Measurements from ENCODE around the gene PRPF4.
"Not testable (repeated sequence)": the region's sequence is repeated elsewhere in the genome, so short reads cannot be mapped to it uniquely, and the experiment has no call there.

The PRPF4 gene

DNA sequence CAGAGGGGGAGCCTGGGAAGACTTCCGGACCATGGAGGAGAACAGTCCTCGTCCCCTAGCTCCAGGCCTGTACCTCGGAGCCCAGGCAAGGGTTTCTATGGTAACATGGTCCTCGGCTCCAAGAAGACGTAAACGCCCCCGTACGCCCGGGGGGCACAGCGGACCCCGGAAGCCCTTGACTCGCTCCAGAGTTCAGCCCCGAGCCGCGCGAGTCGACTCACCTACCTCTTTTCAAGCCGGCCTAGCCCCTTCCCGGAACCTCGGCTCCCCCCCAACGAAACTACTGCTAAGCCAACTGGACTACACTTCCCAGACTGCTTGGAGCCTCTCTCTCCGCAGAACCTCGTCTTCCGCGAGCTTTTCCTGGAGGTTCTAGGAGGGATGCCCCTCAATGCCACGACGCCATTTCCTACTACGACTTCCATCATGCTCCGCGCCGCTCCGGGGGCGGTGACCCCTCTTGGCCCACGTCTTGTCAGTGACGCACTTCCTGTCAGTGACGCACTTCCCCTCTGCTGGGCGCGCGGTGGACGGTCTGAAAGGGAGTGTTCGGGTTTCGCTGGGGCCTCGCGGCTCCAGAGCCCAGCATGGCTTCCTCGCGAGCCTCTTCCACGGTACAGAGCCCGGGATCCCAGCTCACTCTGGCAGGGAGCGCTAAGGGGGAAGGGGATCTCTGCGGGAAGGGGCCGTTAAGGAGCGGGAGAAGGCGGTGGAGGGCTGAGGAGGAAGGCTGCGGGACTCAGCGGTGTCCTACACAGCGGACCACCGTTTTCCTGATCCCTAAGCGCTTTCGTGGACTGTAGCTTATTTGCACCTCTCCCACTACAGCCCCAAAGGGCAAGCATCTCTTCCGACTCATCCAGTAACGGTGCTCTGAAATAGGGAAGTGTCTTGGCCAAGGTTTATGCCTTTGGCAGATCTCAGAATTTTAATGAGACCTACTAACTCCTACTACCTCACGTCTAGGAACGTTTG is at the start of gene PRPF4, which contains the start of gene CDC26:
Gene PRPF4 (plus strand): TSS at position 502 of the 975 bp plus-strand sequence. CDS start 86 bp downstream, at position 588.
Gene CDC26 (minus strand): TSS at position 416 of the 975 bp plus-strand sequence. CDS start 3,065 bp downstream, outside the sequence.
- DNase-seq (ENCODE audit: low read depth) = peak; percentile 96

DNA sequence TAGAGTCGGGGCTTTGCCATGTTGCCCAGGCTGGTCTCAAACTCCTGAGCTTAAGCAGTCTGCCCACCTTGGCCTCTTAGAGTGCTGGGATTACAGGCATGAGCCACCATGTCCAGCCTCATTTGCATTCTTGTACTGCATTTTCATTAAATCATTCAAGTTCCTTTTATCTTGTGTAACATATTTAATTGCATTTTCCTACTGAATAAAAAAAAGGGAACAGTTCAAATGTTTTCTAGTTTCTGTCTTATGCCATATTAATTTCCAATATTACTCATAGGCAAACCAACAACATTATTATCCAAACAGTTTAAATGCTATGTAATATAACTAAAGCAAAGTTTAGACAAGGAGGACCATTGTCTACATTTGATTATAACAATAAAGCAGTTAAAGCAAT is 48.0 kb upstream of the PRPF4 start:
- DNase-seq (ENCODE audit: low read depth) = no peak

- DNase-seq (ENCODE audit: low read depth) = no peak
Measured at GRCh38 chr9:113228130-113228665, 47.3 kb upstream of the PRPF4 start.

DNA sequence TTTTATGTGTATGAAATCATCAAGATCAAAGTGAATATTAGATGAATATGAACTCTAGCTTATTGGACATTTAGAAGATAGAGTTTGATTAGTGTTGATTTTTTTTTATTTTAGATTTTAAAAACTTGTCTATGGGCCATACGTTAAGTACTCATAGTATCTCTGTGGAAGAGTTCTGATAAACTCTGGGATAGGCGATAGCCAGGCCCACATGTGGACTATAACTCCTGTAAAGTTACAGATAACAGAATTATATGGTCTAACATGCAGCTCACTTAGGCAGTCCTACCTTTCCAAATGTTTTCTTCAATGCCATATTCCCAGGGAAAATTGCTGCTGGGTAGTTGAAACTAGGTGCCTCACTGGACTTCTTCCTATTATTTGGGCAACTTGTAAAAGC is 43.8 kb upstream of the PRPF4 start:
- DNase-seq (ENCODE audit: low read depth) = no peak

GRCh38 chr9:113235701-113236255 is 39.7 kb upstream of the PRPF4 start:
- DNase-seq (ENCODE audit: low read depth) = not testable (repeated sequence)

DNA sequence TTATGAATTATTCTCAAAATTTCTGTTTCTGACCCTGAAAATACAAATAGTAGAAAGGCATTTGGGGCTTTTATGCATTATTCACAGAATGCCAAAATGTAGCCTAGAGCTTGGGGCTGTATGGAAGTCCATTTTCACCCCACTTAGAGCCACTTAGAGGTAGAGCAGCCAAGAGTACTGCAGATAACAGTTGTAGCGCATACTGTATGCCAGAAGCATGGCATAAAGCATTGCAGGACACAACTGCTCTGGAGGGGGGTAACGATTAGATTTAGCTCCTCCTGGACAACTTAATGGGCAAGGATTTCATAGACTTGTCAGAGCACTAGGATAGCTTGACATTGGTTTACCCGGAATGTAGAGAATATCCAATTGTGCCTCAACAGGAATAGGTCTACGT is 38.4 kb upstream of the PRPF4 start:
- no peak for DNase-seq (ENCODE audit: low read depth)

DNA sequence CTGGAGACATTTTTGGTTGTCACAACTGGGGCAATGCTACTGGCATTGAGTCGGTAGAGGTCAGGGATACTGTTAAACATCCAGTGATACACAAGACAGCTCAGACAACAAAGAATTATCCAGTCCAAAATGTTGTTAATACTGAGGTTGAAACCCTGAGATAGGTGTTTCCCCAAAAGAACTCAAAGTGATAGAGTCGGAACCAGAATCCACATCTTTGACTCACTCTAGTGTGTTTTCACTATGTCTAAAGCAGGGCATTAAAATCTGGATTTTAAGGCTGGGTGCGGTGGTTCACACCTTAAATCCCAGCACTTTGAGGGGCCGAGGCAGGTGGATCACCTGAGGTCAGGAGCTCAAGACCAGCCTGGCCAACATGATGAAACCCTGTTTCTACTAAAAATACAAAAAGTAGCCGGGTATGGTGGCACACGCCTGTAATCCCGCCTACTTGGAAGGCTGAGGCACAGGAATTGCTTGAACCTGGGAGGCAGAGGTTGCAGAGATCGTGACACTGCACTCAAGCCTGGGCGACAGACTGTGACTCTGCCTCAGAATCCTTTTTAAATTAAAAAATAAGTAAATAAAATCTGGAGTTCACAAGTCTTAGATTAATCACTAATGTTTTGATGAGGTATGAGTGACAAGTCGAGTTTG is 37.1 kb upstream of the PRPF4 start:
- no peak for DNase-seq (ENCODE audit: low read depth)

GRCh38 chr9:113238859-113239232 is 36.6 kb upstream of the PRPF4 start:
- no peak for DNase-seq (ENCODE audit: low read depth)

- no peak for DNase-seq (ENCODE audit: low read depth)
Measured at GRCh38 chr9:113241161-113241560, 34.3 kb upstream of the PRPF4 start.

- DNase-seq (ENCODE audit: low read depth) = no peak
Measured at GRCh38 chr9:113244556-113244955, 30.9 kb upstream of the PRPF4 start.

- no peak for DNase-seq (ENCODE audit: low read depth)
Measured at GRCh38 chr9:113245894-113246293, 29.6 kb upstream of the PRPF4 start.

DNA sequence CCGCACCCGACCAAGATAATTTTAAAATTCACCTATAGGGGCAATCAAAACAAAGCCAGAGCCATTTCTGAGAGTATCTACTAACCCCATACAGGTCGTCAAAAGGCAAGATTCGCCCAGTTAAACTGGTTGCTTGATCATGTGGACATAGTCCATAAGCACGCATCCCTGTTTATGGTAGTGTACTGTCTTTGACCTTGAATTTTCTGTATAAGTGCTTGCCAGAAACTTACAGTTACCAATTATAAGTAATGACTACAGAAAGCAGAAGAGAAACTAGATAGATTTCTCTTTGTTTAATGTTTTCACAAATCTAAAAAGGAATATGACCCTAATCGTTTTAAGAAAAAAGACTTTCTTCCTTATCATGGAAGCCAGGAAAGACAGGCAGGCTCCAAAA is 28.5 kb upstream of the PRPF4 start:
- DNase-seq (ENCODE audit: low read depth) = no peak

DNA sequence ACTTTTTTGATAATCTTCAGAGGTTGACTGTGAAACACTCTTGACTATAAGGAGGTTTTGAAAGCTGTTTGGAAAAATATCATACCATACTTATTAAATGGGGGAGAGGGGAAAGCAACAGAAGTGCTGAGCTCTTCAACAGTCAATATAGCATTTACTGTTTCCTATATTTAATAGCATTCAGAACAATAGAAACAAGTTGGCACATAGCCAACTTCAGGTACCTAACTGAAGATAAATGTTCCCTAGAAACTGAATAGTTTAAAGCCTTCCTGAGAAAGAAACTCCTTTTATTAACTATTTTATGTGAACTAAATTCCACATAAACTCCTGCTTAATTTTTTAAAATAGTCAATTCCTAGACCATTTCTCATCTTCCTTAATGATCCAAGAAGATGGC is 27.8 kb upstream of the PRPF4 start:
- DNase-seq (ENCODE audit: low read depth) = no peak

- not testable (repeated sequence) for DNase-seq (ENCODE audit: low read depth)
Measured at GRCh38 chr9:113249661-113250060, 25.8 kb upstream of the PRPF4 start.

DNA sequence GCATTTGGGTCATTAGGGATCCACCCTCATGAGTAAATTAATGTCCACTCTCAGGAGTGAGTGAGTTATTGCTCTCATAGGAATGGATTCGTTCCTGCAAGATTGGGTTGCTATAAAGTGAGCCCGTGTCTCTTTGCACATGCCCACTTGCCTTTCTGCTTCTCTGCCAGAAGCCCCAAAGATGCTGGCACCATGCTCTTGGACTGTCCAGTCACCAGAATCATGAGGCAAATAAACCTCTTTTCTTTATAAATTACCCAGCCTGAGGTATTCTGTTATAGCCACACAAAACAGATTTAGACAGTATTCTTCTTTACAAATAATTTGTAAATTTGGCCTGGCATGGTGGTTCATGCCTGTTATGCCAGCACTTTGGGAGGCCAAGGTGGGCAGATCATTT is 24.7 kb upstream of the PRPF4 start:
- DNase-seq (ENCODE audit: low read depth) = no peak

GRCh38 chr9:113254991-113255390 is 20.5 kb upstream of the PRPF4 start:
- DNase-seq (ENCODE audit: low read depth) = no peak

GRCh38 chr9:113255438-113255837 is 20.0 kb upstream of the PRPF4 start:
- DNase-seq (ENCODE audit: low read depth) = no peak

DNA sequence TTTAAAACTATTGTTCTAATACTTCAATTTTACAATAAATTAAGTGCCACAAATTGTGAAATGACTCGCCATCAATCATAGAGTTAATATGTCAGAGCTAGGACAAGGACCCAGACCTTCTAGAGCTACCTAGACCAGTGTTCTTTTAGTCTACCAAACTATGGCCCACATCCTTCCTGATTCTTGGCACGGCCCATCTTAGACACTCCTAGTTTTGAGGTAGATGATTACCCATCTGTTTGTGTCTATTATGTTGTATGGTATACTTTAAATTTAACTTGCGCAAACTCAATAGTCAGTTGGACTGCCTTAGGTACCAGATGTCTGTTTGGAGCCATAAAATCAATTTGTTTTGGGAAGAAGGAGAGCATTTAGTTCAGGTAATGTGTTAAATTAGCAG is 17.6 kb upstream of the PRPF4 start:
- no peak for DNase-seq (ENCODE audit: low read depth)

DNA sequence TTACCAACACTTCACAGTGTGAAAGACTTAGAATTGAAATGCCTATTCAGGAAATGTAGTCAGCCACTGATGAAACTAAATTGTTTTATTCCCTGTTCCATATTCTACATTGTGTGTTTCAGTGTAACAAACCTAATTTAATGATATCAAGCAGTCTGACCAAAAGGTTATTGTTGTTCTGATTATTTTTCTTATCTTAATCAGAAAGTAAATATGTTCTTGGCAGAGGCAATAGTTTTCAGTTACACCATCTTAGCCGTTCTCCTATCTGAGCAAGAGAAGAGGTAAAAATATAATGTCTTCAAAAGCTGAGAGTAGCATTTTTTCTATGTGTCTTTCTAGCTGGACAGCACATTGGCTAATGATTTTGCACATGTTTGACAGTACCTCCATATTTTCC is 17.2 kb upstream of the PRPF4 start:
- no peak for DNase-seq (ENCODE audit: low read depth)

DNA sequence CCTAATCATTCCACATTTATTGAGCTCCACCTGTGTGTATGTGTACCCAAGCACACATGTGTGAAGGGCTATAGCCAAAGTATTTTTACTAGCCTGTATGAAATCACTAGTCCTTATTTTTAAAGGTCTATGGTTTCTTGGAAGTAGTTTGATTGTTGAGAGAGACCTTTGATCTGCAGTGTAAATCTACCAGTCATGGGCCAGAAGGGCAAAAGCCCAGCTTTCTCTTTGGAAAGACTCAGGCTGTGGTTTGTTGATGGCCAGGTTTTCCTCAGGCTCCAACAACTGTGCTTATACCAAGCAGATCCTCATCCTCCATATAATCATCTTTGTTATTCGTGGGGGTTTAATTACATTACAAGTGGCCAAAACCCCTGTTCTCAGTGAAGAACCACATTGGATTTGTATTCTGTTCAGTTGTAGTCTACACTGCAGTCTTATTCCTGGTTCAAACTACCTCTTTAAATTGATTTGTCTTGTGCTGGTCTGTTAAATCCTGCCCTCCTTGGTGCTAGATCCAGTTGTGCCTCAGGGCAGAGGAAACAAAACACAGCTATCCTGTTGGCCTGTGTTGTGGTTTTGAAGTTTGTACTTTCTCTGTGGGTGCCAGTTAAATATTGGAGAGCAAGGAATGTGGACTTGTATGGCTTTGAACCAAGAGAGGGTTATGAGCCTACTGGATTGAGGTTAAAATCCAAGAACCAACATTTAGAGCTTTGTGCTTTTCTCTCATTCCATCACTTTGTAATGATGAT is 13.4 kb upstream of the PRPF4 start:
- DNase-seq (ENCODE audit: low read depth) = no peak

GRCh38 chr9:113266174-113266573 is 9.3 kb upstream of the PRPF4 start:
- no peak for DNase-seq (ENCODE audit: low read depth)

Measured in non-pigmented ciliary epithelial cell (primary cell).